Osteocyte (in vitro differentiated cells): ENCODE measurements around the gene FOXF2. TPM values are rescaled to one million over a fixed set of nuclear protein-coding genes. Genes with fewer than 3 reads are reported as not detected.
"Not testable (repeated sequence)": the region's sequence is repeated elsewhere in the genome, so short reads cannot be mapped to it uniquely, and the experiment has no call there.

Experiments
- DNase-seq: peaks from one replicate; pipeline ENCODE4 v3.0.0; 2021; ENCODE audit warnings: mixed read lengths; ENCODE audit not compliant: unreplicated experiment; ENCODE audit errors: extremely low spot score
- H3K27ac Mint-ChIP-seq: one replicate; pipeline ENCODE4 v1.8.0; 2021; ENCODE audit warnings: mild to moderate bottlenecking, mixed read lengths; ENCODE audit not compliant: unreplicated experiment
- H3K27me3 Mint-ChIP-seq: one replicate; pipeline ENCODE4 v1.8.0; 2021; ENCODE audit warnings: mixed read lengths; ENCODE audit not compliant: unreplicated experiment
- H3K36me3 Mint-ChIP-seq: one replicate; pipeline ENCODE4 v1.8.0; 2021; ENCODE audit warnings: mixed read lengths; ENCODE audit not compliant: unreplicated experiment
- H3K4me1 Mint-ChIP-seq: one replicate; pipeline ENCODE4 v1.8.0; 2021; ENCODE audit warnings: mixed read lengths; ENCODE audit not compliant: unreplicated experiment
- H3K4me3 Mint-ChIP-seq: one replicate; pipeline ENCODE4 v1.8.0; 2021; ENCODE audit warnings: mild to moderate bottlenecking, moderate library complexity, mixed read lengths; ENCODE audit not compliant: unreplicated experiment
- H3K9me3 Mint-ChIP-seq: one replicate; pipeline ENCODE4 v1.8.0; 2021; ENCODE audit warnings: mixed read lengths; ENCODE audit not compliant: unreplicated experiment
- total RNA-seq: library from RNA; stranded (reverse); gene quantifications from 2 replicates; pipeline ENCODE4 v1.2.1, GENCODE V29; 2021
- TF ChIP-seq, protein P1 (sequence below): fragments of 200-600 bp; sonication (generic); IDR thresholded peaks from 2 replicates; pipeline ENCODE4 v1.5.0; 2021; ENCODE audit warnings: antibody characterized with exemption, mild to moderate bottlenecking, moderate library complexity

The FOXF2 gene
- total RNA-seq, 1 donor from 2014 or later = 1.8 TPM

DNA sequence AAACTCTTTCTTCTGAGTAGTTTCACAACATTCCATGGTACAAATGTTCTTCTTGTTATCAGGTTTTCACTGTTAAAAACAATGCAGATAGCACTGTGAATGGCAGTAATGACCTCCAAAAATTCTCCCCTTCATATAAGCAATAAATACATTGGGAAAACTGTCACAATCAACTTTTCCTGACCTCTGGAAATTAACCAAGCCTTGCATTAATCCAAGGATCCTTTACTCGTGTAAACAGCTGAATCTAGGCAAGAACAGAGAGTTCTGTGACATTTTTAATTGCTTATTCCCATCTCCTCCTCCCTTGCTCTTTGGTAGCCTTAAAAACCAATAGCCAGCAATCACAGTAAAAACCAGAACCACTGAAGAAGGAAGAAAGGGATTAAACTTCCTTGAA is 39.7 kb upstream of the FOXF2 start:
- no peak overlapping the region for H3K27ac Mint-ChIP-seq
- TF ChIP-seq, protein P1, sequence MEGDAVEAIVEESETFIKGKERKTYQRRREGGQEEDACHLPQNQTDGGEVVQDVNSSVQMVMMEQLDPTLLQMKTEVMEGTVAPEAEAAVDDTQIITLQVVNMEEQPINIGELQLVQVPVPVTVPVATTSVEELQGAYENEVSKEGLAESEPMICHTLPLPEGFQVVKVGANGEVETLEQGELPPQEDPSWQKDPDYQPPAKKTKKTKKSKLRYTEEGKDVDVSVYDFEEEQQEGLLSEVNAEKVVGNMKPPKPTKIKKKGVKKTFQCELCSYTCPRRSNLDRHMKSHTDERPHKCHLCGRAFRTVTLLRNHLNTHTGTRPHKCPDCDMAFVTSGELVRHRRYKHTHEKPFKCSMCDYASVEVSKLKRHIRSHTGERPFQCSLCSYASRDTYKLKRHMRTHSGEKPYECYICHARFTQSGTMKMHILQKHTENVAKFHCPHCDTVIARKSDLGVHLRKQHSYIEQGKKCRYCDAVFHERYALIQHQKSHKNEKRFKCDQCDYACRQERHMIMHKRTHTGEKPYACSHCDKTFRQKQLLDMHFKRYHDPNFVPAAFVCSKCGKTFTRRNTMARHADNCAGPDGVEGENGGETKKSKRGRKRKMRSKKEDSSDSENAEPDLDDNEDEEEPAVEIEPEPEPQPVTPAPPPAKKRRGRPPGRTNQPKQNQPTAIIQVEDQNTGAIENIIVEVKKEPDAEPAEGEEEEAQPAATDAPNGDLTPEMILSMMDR = no peak
- no peak overlapping the region for H3K4me3 Mint-ChIP-seq
- no peak for DNase-seq
- no peaks in the 10 kb centered on the region for H3K4me1 Mint-ChIP-seq
- peaks cover 27% of the 10 kb centered on the region for H3K27me3 Mint-ChIP-seq
- H3K9me3 Mint-ChIP-seq = peaks cover 8% of the 10 kb centered on the region
- no peaks in the 10 kb centered on the region for H3K36me3 Mint-ChIP-seq

- Mint-ChIP-seq H3K4me3 (no peak overlapping the region), H3K4me1 (no peaks in the 10 kb centered on the region), H3K36me3 (no peaks in the 10 kb centered on the region), H3K27me3 (peaks cover 28% of the 10 kb centered on the region), H3K9me3 (peaks cover 8% of the 10 kb centered on the region), H3K27ac (no peak overlapping the region)
- DNase-seq = no peak
- TF ChIP-seq, protein P1 = no peak
These were observed 37.9 kb upstream of the FOXF2 start for GRCh38 chr6:1351381-1352008.

GRCh38 chr6:1355068-1355467 is 34.3 kb upstream of the FOXF2 start:
- not testable (repeated sequence) for H3K9me3 Mint-ChIP-seq, H3K4me1 Mint-ChIP-seq, H3K4me3 Mint-ChIP-seq, DNase-seq, H3K36me3 Mint-ChIP-seq, H3K27ac Mint-ChIP-seq
- H3K27me3 Mint-ChIP-seq = peaks cover 47% of the 10 kb centered on the region

DNA sequence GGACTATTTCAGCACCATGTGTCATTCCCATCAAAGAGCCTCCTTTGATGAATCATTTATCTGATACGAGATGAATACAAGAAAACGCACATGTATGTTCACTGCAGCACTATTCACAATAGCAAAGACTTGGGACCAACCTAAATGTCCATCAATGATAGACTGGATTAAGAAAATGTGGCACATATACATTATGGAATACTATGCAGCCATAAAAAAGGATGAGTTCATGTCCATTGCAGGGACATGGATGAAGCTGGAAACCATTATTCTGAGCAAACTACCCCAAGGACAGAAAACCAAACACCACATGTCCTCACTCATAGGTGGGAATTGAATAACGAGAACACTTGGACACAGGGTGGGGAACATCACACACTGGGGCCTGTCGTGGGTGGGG is 27.7 kb upstream of the FOXF2 start:
- not testable (repeated sequence) for H3K36me3 Mint-ChIP-seq, H3K27ac Mint-ChIP-seq, H3K4me1 Mint-ChIP-seq, H3K4me3 Mint-ChIP-seq, H3K9me3 Mint-ChIP-seq, DNase-seq
- peaks cover 43% of the 10 kb centered on the region for H3K27me3 Mint-ChIP-seq

- Mint-ChIP-seq H3K36me3 (no peaks in the 10 kb centered on the region), H3K9me3 (no peaks in the 10 kb centered on the region), H3K27me3 (peaks cover 38% of the 10 kb centered on the region), H3K4me1 (peaks cover 2% of the 10 kb centered on the region), H3K27ac (no peak overlapping the region), H3K4me3 (no peak overlapping the region)
- TF ChIP-seq, protein P1 = no peak
- no peak for DNase-seq
These were observed 26.7 kb upstream of the FOXF2 start for GRCh38 chr6:1362643-1363042.

GRCh38 chr6:1363298-1363697 is 26.1 kb upstream of the FOXF2 start:
- Mint-ChIP-seq H3K27ac (no peak overlapping the region), H3K9me3 (no peaks in the 10 kb centered on the region), H3K36me3 (no peaks in the 10 kb centered on the region), H3K4me1 (peaks cover 2% of the 10 kb centered on the region), H3K27me3 (peaks cover 44% of the 10 kb centered on the region), H3K4me3 (no peak overlapping the region)
- TF ChIP-seq, protein P1 = no peak
- DNase-seq = no peak
